Activated CD4-positive, alpha-beta T cell treated with anti-CD3 and anti-CD28 coated beads, Interleukin-2, amount 10 ng/mL, durations not matched to agents 7 days and 5 days (primary cell): ENCODE data around the gene CHCHD10. TPM values are rescaled to one million over a fixed set of nuclear protein-coding genes. Genes with fewer than 3 reads are reported as not detected.

ENCODE experiments used
- CTCF ChIA-PET: fragments of 350-600 bp; sonication (Branson Sonifier 250); formaldehyde crosslinking; loops from one replicate; lab custom pipeline; 2021; ENCODE audit warnings: antibody characterized with exemption; lab: Charles Lee
- POLR2A ChIA-PET: fragments of 350-600 bp; sonication (Branson Sonifier 250); formaldehyde crosslinking; loops from one replicate; lab custom pipeline; 2021; ENCODE audit warnings: antibody characterized with exemption; lab: Charles Lee
- DNase-seq: peaks from one replicate; pipeline ENCODE4 v3.0.0-alpha.2; 2020
- H3K27ac Mint-ChIP-seq: one replicate; pipeline ENCODE4 v1.8.0; 2021; ENCODE audit warnings: mild to moderate bottlenecking, moderate library complexity, mixed read lengths
- H3K27me3 Mint-ChIP-seq: one replicate; pipeline ENCODE4 v1.8.0; 2021; ENCODE audit warnings: mixed read lengths
- H3K36me3 Mint-ChIP-seq: one replicate; pipeline ENCODE4 v1.8.0; 2021; ENCODE audit warnings: low read depth, mixed read lengths
- H3K4me1 Mint-ChIP-seq: one replicate; pipeline ENCODE4 v1.8.0; 2021; ENCODE audit warnings: mixed read lengths
- H3K4me3 Mint-ChIP-seq: one replicate; pipeline ENCODE4 v1.8.0; 2021; ENCODE audit warnings: mild to moderate bottlenecking, moderate library complexity, mixed read lengths
- H3K9me3 Mint-ChIP-seq: one replicate; pipeline ENCODE4 v1.8.0; 2021; ENCODE audit warnings: mixed read lengths
- total RNA-seq, 2 experiments: library from RNA; stranded (reverse); gene quantifications; one replicate each; pipeline ENCODE4 v1.2.3, GENCODE V29; 2021

The CHCHD10 gene
- total RNA-seq, 2 experiments from 2014 or later: 44.6 to 55.4 TPM

- no peak for DNase-seq
- H3K27ac Mint-ChIP-seq: peak overlapping the region; percentile 60
- H3K36me3 Mint-ChIP-seq: peaks cover 2% of the 10 kb centered on the region
- no peak overlapping the region for H3K4me3 Mint-ChIP-seq
- peaks cover 34% of the 10 kb centered on the region for H3K4me1 Mint-ChIP-seq
- H3K9me3 Mint-ChIP-seq: no peaks in the 10 kb centered on the region
- POLR2A ChIA-PET: interaction anchor here (0.6 kb wide), 2 partner anchors 29 to 560 kb away, joined by 3 to 8 read pairs; no protein-coding TSS in a partner anchor
- no peaks in the 10 kb centered on the region for H3K27me3 Mint-ChIP-seq
- CTCF ChIA-PET: interaction anchor here (1.0 kb wide), 1 partner anchor 66 kb away, joined by 3 read pairs; no protein-coding TSS in a partner anchor
These were observed 16.5 kb upstream of the CHCHD10 start for GRCh38 chr22:23784215-23784732.

- H3K4me3 Mint-ChIP-seq: no peak overlapping the region
- H3K36me3 Mint-ChIP-seq: peaks cover 2% of the 10 kb centered on the region
- DNase-seq: no peak
- H3K9me3 Mint-ChIP-seq: no peaks in the 10 kb centered on the region
- POLR2A ChIA-PET: interaction anchor here (0.6 kb wide), 2 partner anchors 30 to 560 kb away, joined by 3 to 8 read pairs; no protein-coding TSS in a partner anchor
- CTCF ChIA-PET: interaction anchor here (1.0 kb wide), 1 partner anchor 66 kb away, joined by 3 read pairs; no protein-coding TSS in a partner anchor
- peak overlapping the region; percentile 13 for H3K27ac Mint-ChIP-seq
- H3K27me3 Mint-ChIP-seq: no peaks in the 10 kb centered on the region
- H3K4me1 Mint-ChIP-seq: peaks cover 28% of the 10 kb centered on the region
These were observed 15.7 kb upstream of the CHCHD10 start for GRCh38 chr22:23783265-23784150.

GRCh38 chr22:23782703-23783102 is 14.9 kb upstream of the CHCHD10 start:
- Mint-ChIP-seq H3K27me3 (no peaks in the 10 kb centered on the region), H3K36me3 (no peaks in the 10 kb centered on the region), H3K4me3 (no peak overlapping the region), H3K9me3 (no peaks in the 10 kb centered on the region), H3K4me1 (peaks cover 20% of the 10 kb centered on the region), H3K27ac (no peak overlapping the region)
- CTCF ChIA-PET: no interaction called here
- no peak for DNase-seq
- POLR2A ChIA-PET: no interaction called here

GRCh38 chr22:23782252-23782651 is 14.5 kb upstream of the CHCHD10 start:
- POLR2A ChIA-PET: no interaction called here
- H3K36me3 Mint-ChIP-seq: no peaks in the 10 kb centered on the region
- no peak overlapping the region for H3K27ac Mint-ChIP-seq
- H3K4me1 Mint-ChIP-seq: peaks cover 18% of the 10 kb centered on the region
- no peaks in the 10 kb centered on the region for H3K27me3 Mint-ChIP-seq
- DNase-seq: no peak
- CTCF ChIA-PET: no interaction called here
- H3K4me3 Mint-ChIP-seq: no peak overlapping the region
- H3K9me3 Mint-ChIP-seq: no peaks in the 10 kb centered on the region

GRCh38 chr22:23781511-23782183 is 13.9 kb upstream of the CHCHD10 start:
- no peak for DNase-seq
- Mint-ChIP-seq H3K27ac (no peak overlapping the region), H3K36me3 (no peaks in the 10 kb centered on the region), H3K4me3 (no peak overlapping the region), H3K4me1 (peaks cover 17% of the 10 kb centered on the region), H3K9me3 (no peaks in the 10 kb centered on the region), H3K27me3 (no peaks in the 10 kb centered on the region)
- POLR2A ChIA-PET: no interaction called here
- CTCF ChIA-PET: no interaction called here

- H3K27ac Mint-ChIP-seq: no peak overlapping the region
- DNase-seq: no peak
- H3K27me3 Mint-ChIP-seq: no peaks in the 10 kb centered on the region
- no peaks in the 10 kb centered on the region for H3K9me3 Mint-ChIP-seq
- POLR2A ChIA-PET: no interaction called here
- H3K4me3 Mint-ChIP-seq: no peak overlapping the region
- H3K36me3 Mint-ChIP-seq: no peaks in the 10 kb centered on the region
- CTCF ChIA-PET: no interaction called here
- peaks cover 11% of the 10 kb centered on the region for H3K4me1 Mint-ChIP-seq
These were observed 13.3 kb upstream of the CHCHD10 start for GRCh38 chr22:23781065-23781464.

- no peaks in the 10 kb centered on the region for H3K36me3 Mint-ChIP-seq
- H3K27me3 Mint-ChIP-seq: peaks cover 2% of the 10 kb centered on the region
- ChIA-PET CTCF (interaction anchor here (1.0 kb wide), 1 partner anchor 9 kb away, joined by 3 read pairs; no protein-coding TSS in a partner anchor), POLR2A (no interaction called here)
- H3K27ac Mint-ChIP-seq: no peak overlapping the region
- H3K4me3 Mint-ChIP-seq: no peak overlapping the region
- no peak for DNase-seq
- no peaks in the 10 kb centered on the region for H3K9me3 Mint-ChIP-seq
- H3K4me1 Mint-ChIP-seq: peaks cover 7% of the 10 kb centered on the region
These were observed 12.5 kb upstream of the CHCHD10 start for GRCh38 chr22:23780146-23780748.

- no peak overlapping the region for H3K27ac Mint-ChIP-seq
These were observed 12.0 kb upstream of the CHCHD10 start for GRCh38 chr22:23779731-23780130.

GRCh38 chr22:23779083-23779482 is 11.3 kb upstream of the CHCHD10 start:
- Mint-ChIP-seq H3K27ac (no peak overlapping the region), H3K4me1 (peaks cover under 1% of the 10 kb centered on the region), H3K27me3 (peaks cover 8% of the 10 kb centered on the region), H3K4me3 (no peak overlapping the region), H3K36me3 (no peaks in the 10 kb centered on the region), H3K9me3 (no peaks in the 10 kb centered on the region)
- ChIA-PET POLR2A (no interaction called here), CTCF (interaction anchor here (1.2 kb wide), 1 partner anchor 20 kb away, joined by 4 read pairs; no protein-coding TSS in a partner anchor)
- DNase-seq: no peak

More at GRCh38 chr22:23779731-23780130, 12.0 kb upstream of the CHCHD10 start:
- no peaks in the 10 kb centered on the region for H3K36me3 Mint-ChIP-seq
- ChIA-PET CTCF (interaction anchor here (1.0 kb wide), 1 partner anchor 9 kb away, joined by 3 read pairs; no protein-coding TSS in a partner anchor), POLR2A (no interaction called here)
- no peaks in the 10 kb centered on the region for H3K9me3 Mint-ChIP-seq
- H3K4me3 Mint-ChIP-seq: no peak overlapping the region
- DNase-seq: no peak
- peaks cover 7% of the 10 kb centered on the region for H3K4me1 Mint-ChIP-seq
- H3K27me3 Mint-ChIP-seq: peaks cover 2% of the 10 kb centered on the region

- H3K27ac Mint-ChIP-seq: no peak overlapping the region
- DNase-seq: no peak
- ChIA-PET CTCF (interaction anchor here (0.6 to 1.2 kb wide), 3 partner anchors 10 to 173 kb away, joined by 3 to 5 read pairs (median 4); no protein-coding TSS in a partner anchor), POLR2A (no interaction called here)
- H3K9me3 Mint-ChIP-seq: no peaks in the 10 kb centered on the region
- no peaks in the 10 kb centered on the region for H3K4me1 Mint-ChIP-seq
- no peak overlapping the region for H3K4me3 Mint-ChIP-seq
- H3K36me3 Mint-ChIP-seq: no peaks in the 10 kb centered on the region
- peaks cover 9% of the 10 kb centered on the region for H3K27me3 Mint-ChIP-seq
These were observed 10.8 kb upstream of the CHCHD10 start for GRCh38 chr22:23778577-23778900.

GRCh38 chr22:23777776-23778576 is 10.2 kb upstream of the CHCHD10 start:
- H3K9me3 Mint-ChIP-seq: no peaks in the 10 kb centered on the region
- no peak for DNase-seq
- no peak overlapping the region for H3K4me3 Mint-ChIP-seq
- no peaks in the 10 kb centered on the region for H3K36me3 Mint-ChIP-seq
- peaks cover 3% of the 10 kb centered on the region for H3K4me1 Mint-ChIP-seq
- POLR2A ChIA-PET: no interaction called here
- H3K27ac Mint-ChIP-seq: no peak overlapping the region
- CTCF ChIA-PET: interaction anchor here (0.6 to 1.2 kb wide), 3 partner anchors 9 to 172 kb away, joined by 3 to 5 read pairs (median 4); no protein-coding TSS in a partner anchor
- peaks cover 15% of the 10 kb centered on the region for H3K27me3 Mint-ChIP-seq
